ENCODE data around the gene ZNF385C.

The ZNF385C gene

GRCh38 chr17:41976142-41976768 lies 122.0 kb downstream of the ZNF385C start:
- FAIRE-seq (no peak), DNase-seq (ENCODE audit: insufficient read length, low spot score) (no peak)
- TF ChIP-seq CTCF (IDR thresholded peaks at IDR 0.05; ENCODE audit: insufficient read depth, missing control alignments), result no peak

Data from D721Med (cell line).